WTC11 (cell line): ENCODE results near the gene TMCC1. TPM values are rescaled to one million over a fixed set of nuclear protein-coding genes. Genes with fewer than 3 reads are reported as not detected.

Experiments used
- ATAC-seq: fragments of 200-7000 bp; cut with Tn5 transposase; 2 replicates; pipeline ENCODE4 v1.10.0; 2021; ENCODE audit warnings: mild to moderate bottlenecking, moderate library complexity
- CTCF ChIA-PET: fragments of 300-600 bp; sonication (Branson Sonifier 250); formaldehyde crosslinking; loops from one replicate; lab custom pipeline; 2021; ENCODE audit warnings: antibody characterized with exemption; lab: Charles Lee
- POLR2A ChIA-PET: fragments of 350-600 bp; sonication (Branson Sonifier 250); formaldehyde crosslinking; loops from one replicate; lab custom pipeline; 2021; ENCODE audit warnings: antibody characterized with exemption; lab: Charles Lee
- DNase-seq: peaks from one replicate; pipeline ENCODE4 v3.0.0; 2021; ENCODE audit warnings: low spot score
- H3K27ac Mint-ChIP-seq: 2 replicates; pipeline ENCODE4 v1.8.0; 2021; ENCODE audit warnings: mixed read lengths
- H3K27me3 Mint-ChIP-seq: 2 replicates; pipeline ENCODE4 v1.8.0; 2021; ENCODE audit warnings: low read depth, mild to moderate bottlenecking, moderate library complexity, mixed read lengths
- H3K36me3 Mint-ChIP-seq: 2 replicates; pipeline ENCODE4 v1.8.0; 2021; ENCODE audit warnings: mixed read lengths
- H3K4me1 Mint-ChIP-seq: 2 replicates; pipeline ENCODE4 v1.8.0; 2022; ENCODE audit warnings: mixed read lengths
- H3K4me3 Mint-ChIP-seq: 2 replicates; pipeline ENCODE4 v1.8.0; 2021; ENCODE audit warnings: mild to moderate bottlenecking, moderate library complexity, mixed read lengths
- H3K9me3 Mint-ChIP-seq: 2 replicates; pipeline ENCODE4 v1.8.0; 2021; ENCODE audit warnings: mixed read lengths
- ATF3 ChIP-seq: sonication (generic); formaldehyde crosslinking; conservative IDR thresholded peaks from 2 replicates; pipeline ENCODE4 v1.8.1; 2022; ENCODE audit warnings: mild to moderate bottlenecking, missing genetic modification reagents
- CBFB ChIP-seq: sonication (generic); formaldehyde crosslinking; IDR thresholded peaks from 2 replicates; pipeline ENCODE4 v1.8.1; 2022; ENCODE audit warnings: mild to moderate bottlenecking, low read depth, missing genetic modification reagents
- CREB1 ChIP-seq: sonication (generic); formaldehyde crosslinking; IDR thresholded peaks from 2 replicates; pipeline ENCODE4 v1.8.0; 2023; ENCODE audit warnings: mild to moderate bottlenecking, missing genetic modification reagents
- E2F1 ChIP-seq: sonication (generic); formaldehyde crosslinking; IDR thresholded peaks from 2 replicates; pipeline ENCODE4 v1.8.0; 2022; ENCODE audit warnings: mild to moderate bottlenecking, missing genetic modification reagents
- E2F4 ChIP-seq: sonication (generic); formaldehyde crosslinking; IDR thresholded peaks from 2 replicates; pipeline ENCODE4 v1.8.1; 2022; ENCODE audit warnings: low read depth, mild to moderate bottlenecking, moderate library complexity, missing genetic modification reagents, borderline replicate concordance
- E2F5 ChIP-seq: sonication (generic); formaldehyde crosslinking; IDR thresholded peaks from 2 replicates; pipeline ENCODE4 v1.8.1; 2022; ENCODE audit warnings: mild to moderate bottlenecking, moderate library complexity, missing genetic modification reagents
- ESRRA ChIP-seq: sonication (generic); formaldehyde crosslinking; IDR thresholded peaks from 2 replicates; pipeline ENCODE4 v1.8.1; 2022; ENCODE audit warnings: mild to moderate bottlenecking, missing genetic modification reagents, borderline replicate concordance
- FOXJ3 ChIP-seq: sonication (generic); formaldehyde crosslinking; IDR thresholded peaks from 2 replicates; pipeline ENCODE4 v1.9.0; 2021; ENCODE audit warnings: missing genetic modification reagents, mild to moderate bottlenecking, borderline replicate concordance
- HMGXB4 ChIP-seq: sonication (generic); formaldehyde crosslinking; IDR thresholded peaks from 2 replicates; pipeline ENCODE4 v1.8.1; 2023; ENCODE audit warnings: mild to moderate bottlenecking, moderate library complexity, missing genetic modification reagents
- JUN ChIP-seq: sonication (generic); formaldehyde crosslinking; IDR thresholded peaks from 2 replicates; pipeline ENCODE4 v1.8.0; 2023; ENCODE audit warnings: mild to moderate bottlenecking, missing genetic modification reagents
- MAX ChIP-seq: sonication (generic); formaldehyde crosslinking; IDR thresholded peaks from 2 replicates; pipeline ENCODE4 v1.8.0; 2022; ENCODE audit warnings: mild to moderate bottlenecking, missing genetic modification reagents
- NFYB ChIP-seq: sonication (generic); formaldehyde crosslinking; conservative IDR thresholded peaks from 2 replicates; pipeline ENCODE4 v1.8.0; 2022; ENCODE audit warnings: low read depth, missing genetic modification reagents
- NR1H2 ChIP-seq: sonication (generic); formaldehyde crosslinking; IDR thresholded peaks from 2 replicates; pipeline ENCODE4 v1.9.0; 2021; ENCODE audit warnings: mild to moderate bottlenecking, moderate library complexity, missing genetic modification reagents
- OVOL2 ChIP-seq: fragments of 250-450 bp; sonication (Bioruptor Pico); IDR thresholded peaks from 2 replicates; pipeline ENCODE4 v1.9.0; 2021; ENCODE audit warnings: mild to moderate bottlenecking, borderline replicate concordance
- PREB ChIP-seq: sonication (generic); formaldehyde crosslinking; IDR thresholded peaks from 2 replicates; pipeline ENCODE4 v1.8.1; 2022; ENCODE audit warnings: mild to moderate bottlenecking, missing genetic modification reagents, moderate library complexity, borderline replicate concordance
- RORB ChIP-seq: fragments of 250-450 bp; sonication (Bioruptor Pico); IDR thresholded peaks from 2 replicates; pipeline ENCODE4 v1.9.0; 2021; ENCODE audit warnings: mild to moderate bottlenecking
- SMAD3 ChIP-seq: sonication (generic); formaldehyde crosslinking; IDR thresholded peaks from 2 replicates; pipeline ENCODE4 v1.8.0; 2022; ENCODE audit warnings: missing genetic modification reagents, mild to moderate bottlenecking, borderline replicate concordance
- SP1 ChIP-seq: sonication (generic); formaldehyde crosslinking; conservative IDR thresholded peaks from 2 replicates; pipeline ENCODE4 v1.8.1; 2022; ENCODE audit warnings: missing genetic modification reagents
- USF2 ChIP-seq: sonication (generic); formaldehyde crosslinking; IDR thresholded peaks from 2 replicates; pipeline ENCODE4 v1.8.1; 2023; ENCODE audit warnings: mild to moderate bottlenecking, missing genetic modification reagents, moderate library complexity
- ZBTB21 ChIP-seq: sonication (generic); formaldehyde crosslinking; IDR thresholded peaks from 2 replicates; pipeline ENCODE4 v1.8.1; 2023; ENCODE audit warnings: mild to moderate bottlenecking, missing genetic modification reagents, borderline replicate concordance
- ZNF138 ChIP-seq: sonication (generic); formaldehyde crosslinking; conservative IDR thresholded peaks from 2 replicates; pipeline ENCODE4 v1.8.1; 2022; ENCODE audit warnings: mild to moderate bottlenecking, moderate library complexity, missing genetic modification reagents
- total RNA-seq: library from RNA; stranded (reverse); gene quantifications from 3 replicates; pipeline ENCODE4 v1.2.3, GENCODE V29; 2021

The TMCC1 gene
- total RNA-seq, 1 experiment from 2014 or later = 29.3 TPM

- ATAC-seq = no peak
- no peak for DNase-seq
- peaks cover 18% of the 10 kb centered on the region for H3K9me3 Mint-ChIP-seq
- H3K4me3 Mint-ChIP-seq = no peak overlapping the region
- H3K36me3 Mint-ChIP-seq = peaks cover 3% of the 10 kb centered on the region
- no peak overlapping the region; the same call in 1 of the 2 replicates for H3K27ac Mint-ChIP-seq
- CTCF ChIA-PET = interaction anchor here (1.6 to 1.9 kb wide), 2 partner anchors 142 to 197 kb away, joined by 6 to 10 read pairs; no protein-coding TSS in a partner anchor
- POLR2A ChIA-PET = no interaction called here
- no peaks in the 10 kb centered on the region for H3K27me3 Mint-ChIP-seq
- H3K4me1 Mint-ChIP-seq = peaks cover 6% of the 10 kb centered on the region
- TF ChIP-seq RORB (CRISPR knock-in tag) = no peak
- TF ChIP-seq CREB1 = no peak
- TF ChIP-seq SP1 (CRISPR knock-in tag) = no peak
- TF ChIP-seq FOXJ3 = no peak
These were observed 261.0 kb downstream of the TMCC1 start for GRCh38 chr3:129632556-129632955.

GRCh38 chr3:129632056-129632455 is 261.5 kb downstream of the TMCC1 start:
- H3K9me3 Mint-ChIP-seq = peaks cover 18% of the 10 kb centered on the region
- no peaks in the 10 kb centered on the region for H3K27me3 Mint-ChIP-seq
- TF ChIP-seq ZNF138 (CRISPR knock-in tag) = no peak
- no peak for TF ChIP-seq NFYB (CRISPR knock-in tag)
- no peak for TF ChIP-seq USF2
- TF ChIP-seq E2F4 (CRISPR knock-in tag) = no peak
- no peak for TF ChIP-seq ZBTB21 (CRISPR knock-in tag)
- no peak for TF ChIP-seq JUN
- TF ChIP-seq PREB (CRISPR knock-in tag) = no peak
- TF ChIP-seq OVOL2 (CRISPR knock-in tag) = no peak
- TF ChIP-seq NR1H2 (CRISPR knock-in tag) = no peak
- no peak for TF ChIP-seq E2F5 (CRISPR knock-in tag)
- no peak for TF ChIP-seq SP1 (CRISPR knock-in tag)
- TF ChIP-seq E2F1 (CRISPR knock-in tag) = no peak
- TF ChIP-seq ESRRA = no peak
- no peak for TF ChIP-seq CBFB
- no peak for TF ChIP-seq SMAD3
- no peak for TF ChIP-seq MAX (CRISPR knock-in tag)
- no peak for TF ChIP-seq ATF3 (CRISPR knock-in tag)
- TF ChIP-seq HMGXB4 (CRISPR knock-in tag) = no peak
- H3K27ac Mint-ChIP-seq = no peak overlapping the region
- ATAC-seq = no peak
- no peak for DNase-seq
- peaks cover 6% of the 10 kb centered on the region for H3K4me1 Mint-ChIP-seq
- no peak overlapping the region for H3K4me3 Mint-ChIP-seq
- H3K36me3 Mint-ChIP-seq = peaks cover 3% of the 10 kb centered on the region
- POLR2A ChIA-PET = no interaction called here
- CTCF ChIA-PET = interaction anchor here (1.6 kb wide), 1 partner anchor 142 kb away, joined by 10 read pairs; no protein-coding TSS in a partner anchor
